GM13977 (cell line): Measurements from ENCODE around the gene WDR41.

Experiments used
- DNase-seq: peaks from one replicate; pipeline ENCODE4 v3.0.0; 2012; ENCODE audit warnings: low spot score
- CTCF ChIP-seq: IDR thresholded peaks from 2 replicates; pipeline ENCODE4 v1.5.1; 2012; ENCODE audit warnings: mild to moderate bottlenecking, control low read depth; ENCODE audit not compliant: insufficient read depth; ENCODE audit errors: extremely low read depth, missing control alignments
- in situ Hi-C: fragments of 300-500 bp; cut with MboI; formaldehyde crosslinking; loops from one replicate; pipeline ENCODE4 v1.12.0; 2022; ENCODE audit warnings: low sequenced_read_pairs, low pct_unique_long_range_greater_than_20kb, mixed read lengths, inconsistent platforms; ENCODE audit not compliant: unreplicated experiment

WDR41 gene

GRCh38 chr5:77428526-77428925 lies 63.6 kb downstream of the WDR41 start:
- DNase-seq, result no peak
- TF ChIP-seq CTCF, result no peak
- in situ Hi-C loops, result no loop called here

- TF ChIP-seq CTCF, result no peak
- DNase-seq, result no peak
- in situ Hi-C loops, result no loop called here
Observed at GRCh38 chr5:77427998-77428397, 64.1 kb downstream of the WDR41 start.

- no peak for TF ChIP-seq CTCF
- no peak for DNase-seq
- in situ Hi-C loops, result no loop called here
Observed at GRCh38 chr5:77426670-77427069, 65.4 kb downstream of the WDR41 start.

GRCh38 chr5:77425998-77426659 lies 66.0 kb downstream of the WDR41 start:
- in situ Hi-C loops, result no loop called here
- TF ChIP-seq CTCF, result no peak

GRCh38 chr5:77425420-77425819 lies 66.7 kb downstream of the WDR41 start:
- in situ Hi-C loops, result no loop called here
- no peak for TF ChIP-seq CTCF
- DNase-seq, result no peak

More at GRCh38 chr5:77425998-77426659, 66.0 kb downstream of the WDR41 start:
- no peak for DNase-seq

- TF ChIP-seq CTCF, result no peak
- in situ Hi-C loops, result no loop called here
- no peak for DNase-seq
Observed at GRCh38 chr5:77424921-77425320, 67.2 kb downstream of the WDR41 start.
